ENCODE measurements around the gene DUS1L.

Gene DUS1L

GRCh38 chr17:82011617-82012187 is 53.9 kb downstream of the DUS1L start:
- no peaks in the 10 kb centered on the region for H3K79me2 ChIP-seq (ENCODE audit: insufficient read depth, low read length)
- no peaks in the 10 kb centered on the region for H3K9me3 ChIP-seq (ENCODE audit: insufficient read depth, low read length, severe bottlenecking)
- H4K20me1 ChIP-seq (ENCODE audit: insufficient read depth, low read length) = peaks cover 4% of the 10 kb centered on the region; the same call in 1 of the 2 replicates
- H3K9ac ChIP-seq (ENCODE audit: low read depth, low read length) = no peak overlapping the region
- no peak for DNase-seq
- TF ChIP-seq EZH2 (IDR thresholded peaks at IDR 0.05; ENCODE audit: borderline replicate concordance, low read depth, low read length, severe bottlenecking) (no peak), CTCF (IDR thresholded peaks at IDR 0.05; ENCODE audit: borderline replicate concordance, extremely low read depth, low read length, poor library complexity, severe bottlenecking) (no peak)
- no peak overlapping the region for H3K4me2 ChIP-seq (ENCODE audit: insufficient read depth, low read length)
- no peak for ATAC-seq (ENCODE audit: insufficient read depth, low read depth)
- H3K4me3 ChIP-seq (ENCODE audit: low read depth in 1 of 2, low read length in 2 of 2) = no peak overlapping the region
- H3K27me3 ChIP-seq (ENCODE audit: insufficient read depth, low read length, poor library complexity) = no peaks in the 10 kb centered on the region
- H2AFZ ChIP-seq (ENCODE audit: low read depth, low read length) = no peak overlapping the region
- H3K27ac ChIP-seq (ENCODE audit: low read length) = no peak overlapping the region
- peaks cover 2% of the 10 kb centered on the region; the same call in 1 of the 2 replicates for H3K36me3 ChIP-seq (ENCODE audit: insufficient read depth, low read length)
- H3K4me1 ChIP-seq (ENCODE audit: insufficient read depth, low read length) = no peaks in the 10 kb centered on the region

GRCh38 chr17:82010575-82011525 is 54.8 kb downstream of the DUS1L start:
- H4K20me1 ChIP-seq (ENCODE audit: insufficient read depth, low read length) = peaks cover 4% of the 10 kb centered on the region; the same call in 1 of the 2 replicates
- no peaks in the 10 kb centered on the region for H3K4me1 ChIP-seq (ENCODE audit: insufficient read depth, low read length)
- H3K79me2 ChIP-seq (ENCODE audit: insufficient read depth, low read length) = no peaks in the 10 kb centered on the region
- H3K4me2 ChIP-seq (ENCODE audit: insufficient read depth, low read length) = no peak overlapping the region
- H3K9ac ChIP-seq (ENCODE audit: low read depth, low read length) = no peak overlapping the region
- no peaks in the 10 kb centered on the region for H3K9me3 ChIP-seq (ENCODE audit: insufficient read depth, low read length, severe bottlenecking)
- H3K4me3 ChIP-seq (ENCODE audit: low read depth in 1 of 2, low read length in 2 of 2) = no peak overlapping the region
- no peak overlapping the region for H2AFZ ChIP-seq (ENCODE audit: low read depth, low read length)
- TF ChIP-seq EZH2 (IDR thresholded peaks at IDR 0.05; ENCODE audit: borderline replicate concordance, low read depth, low read length, severe bottlenecking) = no peak
- TF ChIP-seq CTCF (IDR thresholded peaks at IDR 0.05; ENCODE audit: borderline replicate concordance, extremely low read depth, low read length, poor library complexity, severe bottlenecking) = no peak
- ATAC-seq (ENCODE audit: insufficient read depth, low read depth) = no peak
- no peak overlapping the region for H3K27ac ChIP-seq (ENCODE audit: low read length)
- H3K27me3 ChIP-seq (ENCODE audit: insufficient read depth, low read length, poor library complexity) = no peaks in the 10 kb centered on the region
- H3K36me3 ChIP-seq (ENCODE audit: insufficient read depth, low read length) = no peaks in the 10 kb centered on the region
- DNase-seq = no peak

DNA sequence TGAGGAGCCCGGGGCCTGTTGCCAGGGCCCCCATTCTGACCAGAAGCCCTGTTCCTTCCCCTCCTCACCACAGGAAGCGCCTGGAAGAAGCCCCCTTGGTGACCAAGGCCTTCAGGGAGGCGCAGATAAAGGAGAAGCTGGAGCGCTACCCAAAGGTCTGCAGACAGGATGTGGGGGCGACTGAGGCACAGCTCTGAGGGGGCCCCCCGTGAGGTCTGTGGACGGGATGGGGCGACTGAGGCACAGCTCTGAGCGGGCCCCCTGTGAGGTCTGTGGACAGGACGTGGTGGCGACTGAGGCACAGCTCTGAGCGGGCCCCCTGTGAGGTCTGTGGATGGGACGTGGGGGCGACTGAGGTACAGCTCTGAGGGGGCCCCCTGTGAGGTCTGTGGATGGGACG is 56.2 kb downstream of the DUS1L start:
- H3K27me3 ChIP-seq (ENCODE audit: insufficient read depth, low read length, poor library complexity) = no peaks in the 10 kb centered on the region
- no peaks in the 10 kb centered on the region for H3K4me1 ChIP-seq (ENCODE audit: insufficient read depth, low read length)
- H3K9ac ChIP-seq (ENCODE audit: low read depth, low read length) = no peak overlapping the region
- H3K9me3 ChIP-seq (ENCODE audit: insufficient read depth, low read length, severe bottlenecking) = no peaks in the 10 kb centered on the region
- no peaks in the 10 kb centered on the region for H3K36me3 ChIP-seq (ENCODE audit: insufficient read depth, low read length)
- H4K20me1 ChIP-seq (ENCODE audit: insufficient read depth, low read length) = 0 out of 2 replicates have a peak, but pooled peaks cover 4% of the 10 kb centered on the region
- no peaks in the 10 kb centered on the region for H3K79me2 ChIP-seq (ENCODE audit: insufficient read depth, low read length)
- DNase-seq (no peak), ATAC-seq (ENCODE audit: insufficient read depth, low read depth) (no peak)
- no peak overlapping the region for H3K4me2 ChIP-seq (ENCODE audit: insufficient read depth, low read length)
- TF ChIP-seq EZH2 (IDR thresholded peaks at IDR 0.05; ENCODE audit: borderline replicate concordance, low read depth, low read length, severe bottlenecking) (no peak), CTCF (IDR thresholded peaks at IDR 0.05; ENCODE audit: borderline replicate concordance, extremely low read depth, low read length, poor library complexity, severe bottlenecking) (no peak)
- no peak overlapping the region for H3K4me3 ChIP-seq (ENCODE audit: low read depth in 1 of 2, low read length in 2 of 2)
- H2AFZ ChIP-seq (ENCODE audit: low read depth, low read length) = no peak overlapping the region
- no peak overlapping the region for H3K27ac ChIP-seq (ENCODE audit: low read length)

Measured in DND-41 (cell line).